ENCODE data around the gene HMX3.

HMX3 gene

GRCh38 chr10:123135415-123136141 is at the start of gene HMX3:
HMX3 (plus strand) TSS chr10:123135970; CDS start chr10:123136051, 81 bp downstream.
- DNase-seq (ENCODE audit: low read depth), result no peak

GRCh38 chr10:123086281-123086680 is 49.5 kb upstream of the HMX3 start:
- no peak for DNase-seq (ENCODE audit: low read depth)

- no peak for DNase-seq (ENCODE audit: low read depth)
Measured at GRCh38 chr10:123087348-123087747, 48.4 kb upstream of the HMX3 start.

GRCh38 chr10:123087786-123088185 is 48.0 kb upstream of the HMX3 start:
- DNase-seq (ENCODE audit: low read depth), result no peak

- no peak for DNase-seq (ENCODE audit: low read depth)
Measured at GRCh38 chr10:123092635-123093414, 42.9 kb upstream of the HMX3 start.

GRCh38 chr10:123093489-123093888 is 42.3 kb upstream of the HMX3 start:
- no peak for DNase-seq (ENCODE audit: low read depth)

GRCh38 chr10:123096452-123096851 is 39.3 kb upstream of the HMX3 start:
- no peak for DNase-seq (ENCODE audit: low read depth)

- DNase-seq (ENCODE audit: low read depth), result no peak
Measured at GRCh38 chr10:123097039-123097438, 38.7 kb upstream of the HMX3 start.

GRCh38 chr10:123100030-123100762 is 35.6 kb upstream of the HMX3 start:
- DNase-seq (ENCODE audit: low read depth), result no peak

- no peak for DNase-seq (ENCODE audit: low read depth)
Measured at GRCh38 chr10:123101872-123102271, 33.9 kb upstream of the HMX3 start.

GRCh38 chr10:123102673-123103072 is 33.1 kb upstream of the HMX3 start:
- no peak for DNase-seq (ENCODE audit: low read depth)

GRCh38 chr10:123103944-123104343 is 31.8 kb upstream of the HMX3 start:
- no peak for DNase-seq (ENCODE audit: low read depth)

GRCh38 chr10:123109466-123109865 is 26.3 kb upstream of the HMX3 start:
- DNase-seq (ENCODE audit: low read depth), result no peak

GRCh38 chr10:123117644-123118417 is 17.9 kb upstream of the HMX3 start:
- DNase-seq (ENCODE audit: low read depth), result no peak

- DNase-seq (ENCODE audit: low read depth), result no peak
Measured at GRCh38 chr10:123119081-123119480, 16.7 kb upstream of the HMX3 start.

GRCh38 chr10:123126246-123126645 is 9.5 kb upstream of the HMX3 start:
- DNase-seq (ENCODE audit: low read depth), result no peak

- no peak for DNase-seq (ENCODE audit: low read depth)
Measured at GRCh38 chr10:123129618-123130271, 6.0 kb upstream of the HMX3 start.

- DNase-seq (ENCODE audit: low read depth), result peak; percentile 42
Measured at GRCh38 chr10:123132576-123133477, 2.9 kb upstream of the HMX3 start.

- DNase-seq (ENCODE audit: low read depth), result no peak
Measured at GRCh38 chr10:123133541-123134342, 2.0 kb upstream of the HMX3 start.
